HG03575 (cell line): ENCODE results near the gene HTT.

Experiments
- ATAC-seq: cut with Tn5 transposase; IDR thresholded peaks from one replicate; pipeline ENCODE4 v1.9.1; 2021; ENCODE audit not compliant: unreplicated experiment, insufficient number of reproducible peaks, low FRiP score; ENCODE audit errors: extremely low read depth

HTT gene

DNA sequence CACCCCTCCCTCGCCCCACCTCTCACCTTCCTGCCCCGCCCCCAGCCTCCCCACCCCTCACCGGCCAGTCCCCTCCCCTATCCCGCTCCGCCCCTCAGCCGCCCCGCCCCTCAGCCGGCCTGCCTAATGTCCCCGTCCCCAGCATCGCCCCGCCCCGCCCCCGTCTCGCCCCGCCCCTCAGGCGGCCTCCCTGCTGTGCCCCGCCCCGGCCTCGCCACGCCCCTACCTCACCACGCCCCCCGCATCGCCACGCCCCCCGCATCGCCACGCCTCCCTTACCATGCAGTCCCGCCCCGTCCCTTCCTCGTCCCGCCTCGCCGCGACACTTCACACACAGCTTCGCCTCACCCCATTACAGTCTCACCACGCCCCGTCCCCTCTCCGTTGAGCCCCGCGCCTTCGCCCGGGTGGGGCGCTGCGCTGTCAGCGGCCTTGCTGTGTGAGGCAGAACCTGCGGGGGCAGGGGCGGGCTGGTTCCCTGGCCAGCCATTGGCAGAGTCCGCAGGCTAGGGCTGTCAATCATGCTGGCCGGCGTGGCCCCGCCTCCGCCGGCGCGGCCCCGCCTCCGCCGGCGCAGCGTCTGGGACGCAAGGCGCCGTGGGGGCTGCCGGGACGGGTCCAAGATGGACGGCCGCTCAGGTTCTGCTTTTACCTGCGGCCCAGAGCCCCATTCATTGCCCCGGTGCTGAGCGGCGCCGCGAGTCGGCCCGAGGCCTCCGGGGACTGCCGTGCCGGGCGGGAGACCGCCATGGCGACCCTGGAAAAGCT is at the start of gene HTT, which contains the start of gene HTT-AS:
Gene HTT (plus strand): TSS at position 604 of the 768 bp plus-strand sequence. CDS start 145 bp downstream, at position 749.
Gene HTT-AS (minus strand): TSS at position 461 of the 768 bp plus-strand sequence.
- peak; percentile 46 for ATAC-seq

DNA sequence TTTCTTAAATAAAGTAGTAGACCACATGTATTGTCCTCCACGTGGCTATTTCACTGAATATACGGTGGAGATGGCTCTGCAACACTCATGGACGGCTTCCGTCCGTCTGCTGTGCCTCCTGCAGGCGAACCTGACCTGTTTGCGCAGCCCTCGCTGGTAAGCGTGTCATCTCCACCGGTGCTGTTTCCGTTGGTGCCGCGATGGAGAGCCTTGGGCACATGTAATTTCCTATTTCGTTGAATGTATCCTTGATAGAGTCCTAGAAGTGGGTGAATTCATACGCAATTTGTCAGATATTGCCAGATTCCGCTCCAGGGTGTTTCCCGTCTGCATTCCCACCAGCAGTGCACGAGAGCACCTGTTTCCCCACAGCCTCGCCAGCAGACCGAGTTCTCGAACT is 48.6 kb upstream of the HTT start:
- no peak for ATAC-seq

DNA sequence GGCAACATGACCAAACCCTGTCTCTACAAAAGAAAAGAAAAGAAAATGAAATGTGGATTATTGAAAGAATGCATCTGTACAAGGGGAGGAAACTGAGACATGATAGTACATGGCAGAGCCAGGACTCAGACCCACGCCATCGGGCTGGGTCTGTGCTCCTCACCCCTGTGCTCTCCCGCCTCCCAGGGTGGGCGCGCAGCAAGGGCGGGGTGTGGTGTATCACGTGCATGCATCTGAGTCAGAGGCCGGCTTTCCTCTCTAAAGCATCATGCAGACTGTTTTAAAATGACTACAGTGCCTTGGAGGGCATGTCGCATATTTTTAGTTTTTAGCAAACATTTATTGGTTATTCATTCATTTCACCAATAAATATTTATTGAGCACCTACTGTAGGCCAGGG is 47.9 kb upstream of the HTT start:
- ATAC-seq = no peak

DNA sequence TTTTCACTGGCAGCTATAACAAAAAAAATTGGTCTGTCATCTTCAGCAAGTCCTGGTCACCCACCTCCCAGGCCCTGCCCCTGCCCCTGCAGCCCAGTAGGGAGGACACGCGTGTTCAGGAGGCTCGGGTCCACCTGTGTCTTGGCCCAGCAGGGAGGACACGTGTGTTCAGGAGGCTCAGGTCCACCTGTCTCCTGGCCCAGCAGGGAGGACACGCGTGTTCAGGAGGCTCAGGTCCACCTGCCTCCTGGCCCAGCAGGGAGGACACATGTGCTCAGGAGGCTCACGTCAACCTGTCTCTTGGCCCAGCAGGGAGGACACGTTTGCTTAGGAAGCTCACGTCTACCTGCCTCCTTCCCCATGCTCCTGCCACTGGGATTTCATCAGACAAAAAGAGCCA is 45.0 kb upstream of the HTT start:
- no peak for ATAC-seq

DNA sequence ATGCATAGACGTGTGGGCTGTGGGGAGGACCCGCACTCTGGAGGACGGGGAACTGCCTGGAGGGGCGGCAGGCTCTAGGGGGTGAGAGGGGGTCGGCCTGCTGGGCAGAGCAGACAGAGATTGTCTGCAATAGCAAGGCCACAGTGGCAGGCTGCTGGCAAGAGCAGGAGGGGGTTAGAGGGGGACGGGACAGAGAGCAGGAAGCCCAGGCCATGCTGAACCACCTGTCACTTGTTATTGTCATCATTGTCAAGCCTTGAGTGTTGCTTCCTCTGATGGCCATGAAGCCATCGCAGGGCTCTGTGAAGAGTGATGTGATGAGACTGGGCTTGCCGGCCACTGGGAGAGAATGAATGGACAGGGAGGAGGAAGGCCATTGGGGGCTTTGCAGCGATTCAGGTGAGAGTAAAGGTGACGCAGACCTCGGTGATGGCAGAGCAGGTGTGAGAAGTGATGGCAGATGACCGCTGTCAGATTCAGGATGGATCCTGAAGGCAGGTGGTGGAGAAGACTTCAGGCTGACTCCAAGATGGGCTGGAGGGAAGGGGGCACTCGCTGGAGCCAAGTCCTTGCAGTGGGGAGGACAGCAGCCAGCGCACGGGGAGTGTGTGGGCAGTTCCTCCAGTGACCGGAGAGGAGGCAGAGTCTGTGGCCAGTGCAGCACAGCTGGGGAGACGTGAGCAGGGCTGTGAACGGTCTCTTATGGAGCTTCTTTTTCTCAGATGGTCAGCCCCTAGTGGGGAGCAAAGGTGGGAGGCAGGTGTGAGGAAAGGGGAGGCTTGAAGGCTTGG is 43.7 kb upstream of the HTT start:
- ATAC-seq = no peak

DNA sequence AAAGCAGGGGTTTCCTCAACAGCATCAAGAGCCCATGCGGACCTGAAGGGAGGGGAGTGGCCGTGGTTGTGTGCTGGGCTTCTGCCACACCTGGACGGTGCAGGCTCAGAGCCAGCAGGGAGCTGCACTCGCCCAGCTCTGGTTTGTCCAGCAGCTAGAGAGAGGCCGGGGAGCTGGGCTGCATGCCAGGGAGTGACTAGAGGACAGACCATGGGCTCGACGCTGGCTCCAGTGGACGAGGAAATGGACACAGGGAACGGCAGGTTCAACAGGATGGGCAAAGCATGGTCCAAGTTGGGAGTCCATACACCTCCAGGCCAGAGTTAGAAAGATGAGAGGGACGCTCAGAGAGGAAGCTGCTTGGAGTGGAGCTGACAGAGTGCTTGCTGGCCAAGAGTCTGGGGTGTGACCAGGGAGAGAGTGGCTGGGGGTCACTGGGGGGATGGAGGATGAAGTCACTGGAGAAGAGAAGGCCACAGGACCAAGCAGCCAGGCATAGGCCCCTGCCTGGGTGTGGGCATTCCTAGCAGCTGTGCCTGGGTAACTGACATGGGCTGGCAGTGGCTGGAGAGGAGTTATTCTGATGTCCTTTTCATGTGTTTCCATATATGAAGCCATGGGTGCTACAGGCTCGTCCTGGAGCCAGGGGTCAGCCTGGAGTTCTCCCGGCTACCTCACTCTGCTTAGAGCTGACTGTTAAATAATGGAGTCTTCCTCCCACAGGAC is 43.0 kb upstream of the HTT start:
- ATAC-seq = no peak

DNA sequence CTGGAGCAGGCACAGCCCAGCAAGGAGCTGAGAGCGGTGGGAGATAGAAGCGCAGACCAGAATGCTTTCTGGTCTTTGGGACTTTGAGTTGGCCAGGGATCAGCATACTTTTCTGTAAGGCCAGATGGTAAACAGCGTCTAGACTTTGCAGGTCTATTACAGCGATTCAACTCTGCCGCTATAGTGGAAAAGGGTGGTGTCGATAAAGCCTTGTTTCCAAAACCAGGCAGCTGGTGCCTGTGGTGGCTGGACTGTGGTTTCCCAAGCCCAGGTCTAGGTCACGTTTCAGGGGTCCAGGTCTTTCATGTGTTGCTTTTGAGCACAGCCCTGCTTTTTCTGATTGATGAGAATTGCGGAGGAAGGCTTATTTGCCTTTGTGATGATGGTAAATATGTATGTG is 40.2 kb upstream of the HTT start:
- ATAC-seq = no peak

DNA sequence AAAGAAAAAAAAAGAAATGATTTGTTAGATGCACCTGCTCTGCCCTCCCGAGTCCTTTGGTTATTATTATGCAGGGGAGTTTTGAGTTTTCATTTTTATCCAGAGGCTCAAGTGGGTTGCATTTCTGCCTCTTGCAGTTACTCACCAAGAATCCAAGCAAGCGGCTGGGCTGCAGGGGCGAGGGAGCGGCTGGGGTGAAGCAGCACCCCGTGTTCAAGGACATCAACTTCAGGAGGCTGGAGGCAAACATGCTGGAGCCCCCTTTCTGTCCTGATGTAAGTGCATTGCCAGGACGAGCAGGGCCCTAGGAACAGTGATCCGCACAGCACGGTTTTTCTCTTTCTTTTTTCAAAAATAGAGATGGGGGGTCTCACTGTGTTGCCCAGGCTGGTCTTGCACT is 39.2 kb upstream of the HTT start:
- no peak for ATAC-seq

DNA sequence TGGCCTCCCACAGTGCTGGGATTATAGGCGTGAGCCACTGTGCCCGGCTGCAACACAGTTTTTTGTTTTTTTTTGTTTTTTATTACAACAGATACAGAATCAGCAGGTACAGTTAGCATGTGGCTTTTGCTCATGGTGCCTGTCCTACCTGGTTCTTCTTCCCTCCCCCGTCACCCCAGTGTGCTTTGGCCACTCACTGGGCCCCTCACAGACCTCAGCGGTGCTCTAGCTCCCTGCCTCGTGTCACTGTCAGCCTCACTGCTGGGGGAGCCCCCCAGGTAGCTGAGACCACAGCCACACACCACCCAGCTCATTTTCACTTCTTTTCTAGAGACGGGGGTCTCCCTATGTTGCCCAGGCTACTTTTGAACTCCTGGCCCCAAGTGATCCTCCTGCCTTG is 38.8 kb upstream of the HTT start:
- no peak for ATAC-seq

DNA sequence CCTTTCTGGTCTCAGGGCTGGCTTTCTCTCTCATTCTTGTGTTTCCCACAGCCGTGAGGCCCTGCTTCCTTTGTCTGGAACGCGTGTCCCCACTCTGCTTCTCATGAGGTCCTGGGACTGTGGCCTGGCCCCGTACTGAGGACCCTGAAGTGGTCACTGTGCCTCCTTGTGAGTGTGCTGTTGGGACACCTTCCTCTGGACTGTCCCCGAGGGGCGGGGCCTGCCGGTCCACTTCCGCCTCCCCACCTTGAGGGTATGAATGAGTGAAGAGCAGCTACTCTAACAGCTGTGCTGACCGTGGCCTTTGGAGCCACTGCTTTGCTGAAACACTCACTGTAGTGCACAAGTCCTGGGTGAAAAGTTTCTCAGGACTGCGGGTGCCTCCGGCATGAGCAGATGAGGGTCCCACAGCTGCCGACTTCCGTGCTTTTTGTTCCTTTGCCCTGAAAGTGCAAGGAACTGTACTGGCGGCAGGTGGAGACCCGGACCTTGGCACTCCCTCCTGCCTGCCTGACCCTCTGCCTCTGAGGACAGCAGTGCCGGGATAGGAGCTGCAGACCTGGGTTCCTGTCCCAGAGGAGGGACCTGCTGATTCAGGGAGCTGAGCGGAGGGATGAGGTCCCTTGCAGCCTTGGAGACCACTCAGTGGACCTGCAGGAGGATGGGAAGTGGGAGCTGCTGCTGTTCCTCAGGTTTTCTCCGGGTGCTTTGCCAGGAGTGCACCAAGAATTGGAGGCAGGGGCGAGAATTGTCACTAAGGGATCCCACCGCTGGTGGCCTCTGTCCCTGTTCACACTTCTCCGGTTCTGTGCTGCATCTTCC is 38.1 kb upstream of the HTT start:
- no peak for ATAC-seq

DNA sequence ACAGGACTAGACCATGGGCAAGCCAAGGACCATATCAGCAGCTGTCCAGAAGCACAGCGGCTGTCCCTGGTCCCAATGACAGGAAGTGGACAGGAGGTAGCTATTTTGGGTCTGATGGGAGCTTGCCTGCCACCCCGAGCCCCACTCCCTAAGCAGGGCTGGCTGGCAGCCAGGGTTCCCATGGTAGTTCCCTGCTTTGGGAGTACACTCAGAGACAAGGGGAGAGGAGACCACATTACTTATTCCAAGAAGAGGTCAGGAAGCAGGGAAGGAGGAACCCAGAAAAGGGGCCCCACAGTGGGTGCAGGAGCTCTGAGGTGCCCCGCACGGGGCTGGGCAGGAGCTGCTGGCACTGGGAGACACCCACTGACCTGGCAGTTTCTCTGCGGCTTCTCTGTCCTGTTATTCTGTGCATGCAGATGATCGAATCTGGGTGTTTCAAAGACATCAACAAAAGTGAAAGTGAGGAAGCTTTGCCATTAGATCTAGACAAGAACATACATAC is 36.5 kb upstream of the HTT start:
- no peak for ATAC-seq

DNA sequence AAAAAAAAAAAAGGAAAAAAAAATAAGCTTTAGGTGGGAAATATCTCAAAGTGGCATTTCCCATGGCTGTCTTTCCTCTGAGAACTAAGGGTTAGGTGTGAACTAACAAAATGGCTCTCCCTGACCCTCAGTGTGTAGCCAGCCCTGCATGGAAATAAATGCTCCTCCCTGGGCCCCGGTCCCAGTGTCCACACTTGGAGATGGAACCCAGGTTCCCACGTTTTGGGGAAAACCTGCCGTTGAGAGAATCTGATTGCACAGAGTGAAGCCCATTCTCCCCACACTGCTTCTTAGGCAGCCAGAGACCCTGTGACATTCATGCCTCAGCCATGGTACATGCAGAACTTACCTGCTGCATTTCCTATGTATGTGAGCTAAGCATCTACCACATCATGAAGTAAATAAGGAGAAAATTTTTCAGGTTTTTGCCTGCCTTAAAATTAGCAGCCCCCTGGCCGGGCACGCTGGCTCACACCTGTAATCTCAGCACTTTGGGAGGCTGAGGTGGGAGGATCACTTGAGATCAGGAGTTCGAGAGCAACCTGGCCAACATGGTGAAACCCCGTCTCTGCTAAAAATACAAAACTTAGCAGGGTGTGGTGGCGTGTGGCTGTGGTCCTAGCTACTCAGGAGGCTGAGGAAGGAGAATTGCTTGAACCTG is 34.6 kb upstream of the HTT start:
- no peak for ATAC-seq

DNA sequence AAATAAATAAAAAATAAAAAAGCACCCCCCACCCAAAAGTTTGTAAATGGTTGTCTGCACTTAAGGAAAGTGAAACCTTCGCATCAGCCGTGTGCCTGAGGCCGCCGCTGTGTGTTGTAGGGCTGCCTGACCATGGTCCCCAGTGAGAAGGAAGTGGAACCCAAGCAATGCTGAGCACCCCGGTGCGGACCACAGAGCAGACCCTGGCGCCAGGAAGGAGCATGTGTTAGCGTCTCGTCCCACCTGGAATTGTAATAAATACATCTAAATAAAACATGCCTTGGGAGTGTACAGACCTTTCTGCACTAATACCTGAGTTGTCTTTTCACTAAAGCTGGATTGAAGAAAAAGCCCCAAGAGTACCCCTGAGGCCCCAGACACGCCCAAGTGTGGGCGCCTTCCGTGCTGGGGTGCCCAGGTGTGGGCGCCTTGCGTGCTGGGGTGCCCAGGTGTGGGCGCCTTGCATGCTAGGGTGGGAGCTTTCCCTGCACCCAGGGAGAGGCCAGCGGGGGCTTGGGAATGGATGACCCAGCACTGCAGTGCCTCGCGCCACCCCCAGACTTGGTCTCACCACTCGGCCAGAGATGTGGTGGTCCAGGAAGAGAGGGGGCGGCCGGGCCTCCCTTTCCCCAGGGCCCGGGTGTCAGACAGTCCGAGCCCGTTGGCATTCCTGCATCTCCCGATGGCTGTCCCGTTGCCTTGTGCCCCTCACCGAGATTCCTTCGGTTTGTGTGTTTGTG is 33.9 kb upstream of the HTT start:
- no peak for ATAC-seq

DNA sequence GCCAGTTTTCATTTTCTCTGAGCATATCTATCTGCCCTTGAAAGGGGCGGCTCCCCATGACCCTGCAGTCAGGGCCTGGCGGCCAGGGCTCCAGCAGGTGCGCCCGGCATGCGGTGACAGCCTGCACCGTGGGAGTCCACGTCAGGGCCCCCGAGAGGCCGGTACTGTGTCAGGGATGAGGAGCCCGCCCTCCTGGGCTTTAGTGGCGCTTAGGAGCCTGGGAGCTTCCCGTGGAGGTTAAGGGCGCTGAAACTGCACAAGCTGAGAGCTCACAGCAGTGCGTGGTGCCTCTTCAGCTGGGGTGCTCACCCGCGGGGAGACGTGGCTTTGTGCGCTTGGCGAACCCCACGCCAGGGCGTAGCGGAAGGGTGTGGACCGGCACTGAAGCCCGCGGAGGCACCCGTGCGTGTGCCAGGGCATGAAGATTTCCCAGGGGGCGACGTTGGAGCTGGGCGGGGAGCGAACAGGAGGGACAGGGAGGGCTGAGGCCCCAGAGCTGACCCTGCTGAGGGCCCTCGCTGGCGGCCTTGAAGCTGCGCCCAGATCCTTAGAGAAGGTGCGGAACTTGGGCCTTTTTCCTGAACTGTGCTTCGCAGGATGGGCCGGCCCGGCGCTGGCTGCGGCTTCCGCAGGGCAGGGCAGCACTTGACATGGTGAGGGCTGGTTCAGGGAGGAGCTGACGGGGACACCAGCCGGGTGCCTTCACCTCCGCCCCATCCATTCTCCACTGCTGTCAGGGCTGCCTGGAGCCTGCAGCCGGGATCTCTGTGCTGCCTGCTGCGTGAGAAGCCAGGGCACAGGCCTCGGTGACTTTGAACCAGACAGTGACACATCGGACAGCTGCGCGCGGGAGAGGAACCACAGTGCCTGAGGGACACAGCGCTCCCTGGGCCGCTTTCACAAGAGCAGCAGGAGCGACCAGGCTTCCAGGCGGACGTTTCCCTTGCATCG is 33.0 kb upstream of the HTT start:
- no peak for ATAC-seq

DNA sequence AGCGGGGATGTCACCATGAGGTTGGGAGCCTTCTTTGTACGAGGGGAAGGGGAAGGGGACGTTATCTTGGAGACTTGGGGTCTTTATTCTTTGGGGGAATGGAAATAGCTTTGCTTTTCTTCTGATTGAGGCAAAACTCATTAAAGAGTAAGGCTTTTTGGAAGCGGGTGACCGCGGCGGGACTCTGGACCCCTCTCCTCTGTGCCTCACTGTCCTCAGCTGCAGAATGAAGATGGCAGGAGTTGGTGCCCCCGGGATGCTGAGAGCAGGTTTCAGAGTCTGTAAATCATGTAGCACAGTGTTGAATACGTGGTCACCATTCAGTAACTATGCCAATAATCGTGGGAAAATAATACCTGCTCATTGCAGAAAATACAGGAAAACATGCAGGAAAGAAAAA is 32.3 kb upstream of the HTT start:
- ATAC-seq = no peak

DNA sequence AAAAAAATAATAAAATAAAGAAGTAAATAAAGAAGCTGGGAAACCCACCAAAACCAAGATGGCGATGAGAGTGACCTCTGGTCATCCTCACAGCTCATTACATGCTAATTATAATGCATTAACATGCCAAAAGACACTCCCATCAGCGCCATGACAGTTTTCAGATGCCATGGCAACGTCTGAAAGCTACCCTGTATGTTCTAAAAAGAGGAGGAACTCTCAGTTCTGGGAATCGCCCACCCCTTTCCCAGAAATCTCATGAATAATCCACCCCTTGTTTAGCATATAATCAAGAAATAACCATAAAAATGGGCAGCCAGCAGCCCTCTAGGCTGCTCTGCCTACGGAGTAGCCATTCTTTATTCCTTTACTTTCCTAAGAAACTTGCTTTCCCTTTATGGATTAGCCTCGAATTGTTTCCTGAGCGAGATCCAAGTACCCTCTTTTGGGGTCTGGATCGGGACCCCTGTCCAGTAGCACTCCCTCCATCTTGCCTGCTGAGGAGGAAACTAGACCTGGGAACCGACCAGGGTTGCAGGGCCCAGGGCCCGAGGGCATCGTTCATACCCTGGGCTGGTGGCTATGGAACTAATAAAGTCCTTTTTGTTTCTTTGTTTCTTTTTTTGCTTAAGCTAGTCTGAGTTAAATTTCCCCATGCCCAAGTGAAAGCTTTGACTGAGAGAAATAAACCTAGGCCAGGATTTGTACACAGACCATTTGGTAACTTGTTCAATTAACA is 31.0 kb upstream of the HTT start:
- no peak for ATAC-seq
